Progenitor cell of endocrine pancreas (in vitro differentiated cells): ENCODE results near the gene OR2AG1. TPM values are rescaled to one million over a fixed set of nuclear protein-coding genes. Genes with fewer than 3 reads are reported as not detected.

Experiments
- DNase-seq: peaks from one replicate; pipeline ENCODE4 v3.0.0; 2021; ENCODE audit warnings: low spot score; ENCODE audit not compliant: unreplicated experiment
- H3K27ac Mint-ChIP-seq: 2 replicates; pipeline ENCODE4 v1.8.0; 2021; ENCODE audit warnings: mild to moderate bottlenecking, moderate library complexity, mixed read lengths
- H3K27me3 Mint-ChIP-seq: 2 replicates; pipeline ENCODE4 v1.8.0; 2021; ENCODE audit warnings: mixed read lengths
- H3K36me3 Mint-ChIP-seq: 2 replicates; pipeline ENCODE4 v1.8.0; 2022; ENCODE audit warnings: mixed read lengths; ENCODE audit not compliant: insufficient read depth
- H3K4me1 Mint-ChIP-seq: 2 replicates; pipeline ENCODE4 v1.8.0; 2021; ENCODE audit warnings: low read depth, mixed read lengths
- H3K4me3 Mint-ChIP-seq: 2 replicates; pipeline ENCODE4 v1.8.0; 2021; ENCODE audit warnings: low read depth, mild to moderate bottlenecking, moderate library complexity, mixed read lengths
- H3K9me3 Mint-ChIP-seq: 2 replicates; pipeline ENCODE4 v1.8.0; 2021; ENCODE audit warnings: low read depth, mixed read lengths
- total RNA-seq: library from RNA; stranded (reverse); gene quantifications from 2 replicates; pipeline ENCODE4 v1.2.1, GENCODE V29; 2021
- TF ChIP-seq, protein P1 (sequence below): fragments of 200-600 bp; sonication (generic); IDR thresholded peaks from one replicate; pipeline ENCODE4 v1.5.0; 2021; ENCODE audit warnings: antibody characterized with exemption, mild to moderate bottlenecking; ENCODE audit not compliant: unreplicated experiment

The OR2AG1 gene
- total RNA-seq, 1 donor from 2014 or later: not detected

GRCh38 chr11:6757373-6757967, 25.4 kb upstream of the OR2AG1 start:
- Mint-ChIP-seq H3K36me3 (no peaks in the 10 kb centered on the region), H3K4me3 (no peak overlapping the region), H3K27me3 (no peaks in the 10 kb centered on the region), H3K9me3 (peaks cover 2% of the 10 kb centered on the region), H3K27ac (no peak overlapping the region), H3K4me1 (peaks cover 15% of the 10 kb centered on the region)
- peak; percentile 16 for DNase-seq
- TF ChIP-seq, protein P1, sequence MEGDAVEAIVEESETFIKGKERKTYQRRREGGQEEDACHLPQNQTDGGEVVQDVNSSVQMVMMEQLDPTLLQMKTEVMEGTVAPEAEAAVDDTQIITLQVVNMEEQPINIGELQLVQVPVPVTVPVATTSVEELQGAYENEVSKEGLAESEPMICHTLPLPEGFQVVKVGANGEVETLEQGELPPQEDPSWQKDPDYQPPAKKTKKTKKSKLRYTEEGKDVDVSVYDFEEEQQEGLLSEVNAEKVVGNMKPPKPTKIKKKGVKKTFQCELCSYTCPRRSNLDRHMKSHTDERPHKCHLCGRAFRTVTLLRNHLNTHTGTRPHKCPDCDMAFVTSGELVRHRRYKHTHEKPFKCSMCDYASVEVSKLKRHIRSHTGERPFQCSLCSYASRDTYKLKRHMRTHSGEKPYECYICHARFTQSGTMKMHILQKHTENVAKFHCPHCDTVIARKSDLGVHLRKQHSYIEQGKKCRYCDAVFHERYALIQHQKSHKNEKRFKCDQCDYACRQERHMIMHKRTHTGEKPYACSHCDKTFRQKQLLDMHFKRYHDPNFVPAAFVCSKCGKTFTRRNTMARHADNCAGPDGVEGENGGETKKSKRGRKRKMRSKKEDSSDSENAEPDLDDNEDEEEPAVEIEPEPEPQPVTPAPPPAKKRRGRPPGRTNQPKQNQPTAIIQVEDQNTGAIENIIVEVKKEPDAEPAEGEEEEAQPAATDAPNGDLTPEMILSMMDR: peak; percentile 67

- H3K27ac Mint-ChIP-seq: no peak within 1 kb of the TSS
- H3K4me1 Mint-ChIP-seq: no peaks in the 10 kb centered on the region
- no peaks in the 10 kb centered on the region for H3K27me3 Mint-ChIP-seq
- no peaks in the 10 kb centered on the region for H3K36me3 Mint-ChIP-seq
- no peak for DNase-seq
- no peaks in the 10 kb centered on the region for H3K9me3 Mint-ChIP-seq
- TF ChIP-seq, protein P1: no peak
- no peak within 1 kb of the TSS for H3K4me3 Mint-ChIP-seq
Observed at GRCh38 chr11:6771926-6772893, 10.6 kb upstream of the OR2AG1 start, which contains the start of gene OR2AG2. Gene OR2AG2 (minus strand): TSS chr11:6771976. CDS start chr11:6768957, 3,019 bp downstream.

- Mint-ChIP-seq H3K9me3 (no peaks in the 10 kb centered on the region), H3K27ac (no peak overlapping the region), H3K36me3 (no peaks in the 10 kb centered on the region), H3K27me3 (no peaks in the 10 kb centered on the region), H3K4me1 (no peaks in the 10 kb centered on the region), H3K4me3 (no peak overlapping the region)
- no peak for DNase-seq
- TF ChIP-seq, protein P1: no peak
Observed at GRCh38 chr11:6778518-6778917, 4.3 kb upstream of the OR2AG1 start.

GRCh38 chr11:6780829-6781228, 2.0 kb upstream of the OR2AG1 start:
- no peaks in the 10 kb centered on the region for H3K36me3 Mint-ChIP-seq
- H3K9me3 Mint-ChIP-seq: no peaks in the 10 kb centered on the region

GRCh38 chr11:6790546-6790945, 7.7 kb downstream of the OR2AG1 start:
- H3K4me1 Mint-ChIP-seq: no peaks in the 10 kb centered on the region
- no peak overlapping the region for H3K27ac Mint-ChIP-seq
- no peaks in the 10 kb centered on the region for H3K27me3 Mint-ChIP-seq

More at GRCh38 chr11:6780829-6781228, 2.0 kb upstream of the OR2AG1 start:
- DNase-seq: no peak
- no peaks in the 10 kb centered on the region for H3K4me1 Mint-ChIP-seq
- no peaks in the 10 kb centered on the region for H3K27me3 Mint-ChIP-seq
- H3K27ac Mint-ChIP-seq: no peak overlapping the region
- H3K4me3 Mint-ChIP-seq: no peak overlapping the region
- TF ChIP-seq, protein P1: no peak

More at GRCh38 chr11:6790546-6790945, 7.7 kb downstream of the OR2AG1 start:
- H3K36me3 Mint-ChIP-seq: no peaks in the 10 kb centered on the region
- TF ChIP-seq, protein P1: no peak
- no peaks in the 10 kb centered on the region for H3K9me3 Mint-ChIP-seq
- no peak overlapping the region for H3K4me3 Mint-ChIP-seq
- DNase-seq: no peak
